A549 (cell line): Measurements from ENCODE around the gene NLN. TPM values are rescaled to one million over a fixed set of nuclear protein-coding genes. Genes with fewer than 3 reads are reported as not detected.

Experiments
- ATAC-seq, 2 experiments: fragments of 200-7000 bp in 1 of 2; fragments of >200 bp in 1 of 2; cut with Nextera tagmentation in 1 of 2; cut with Tn5 transposase in 1 of 2; 3 replicates each; pipeline versions ENCODE4 v1.8.0 to v1.9.1; 2018 to 2020; ENCODE audit warnings: mild to moderate bottlenecking in 1 of 2, moderate library complexity in 1 of 2
- CTCF ChIA-PET: fragments of 300-600 bp; sonication (Branson Sonifier 250); formaldehyde crosslinking; extraction: SDS; loops from one replicate; lab custom pipeline; 2021; ENCODE audit warnings: antibody characterized with exemption, inconsistent platforms; lab: Yijun Ruan, JAX
- POLR2A ChIA-PET: fragments of 350-600 bp; formaldehyde crosslinking; extraction: SDS; loops from one replicate; lab custom pipeline; 2021; ENCODE audit warnings: antibody characterized with exemption, inconsistent platforms; lab: Yijun Ruan, JAX
- DNase-seq, 2 experiments: peaks; one replicate each; pipeline versions ENCODE4 v3.0.0 to v3.0.0-alpha.2; 2011 to 2016; ENCODE audit warnings: low read depth in 1 of 2, low spot score in 1 of 2
- FAIRE-seq: peaks from 2 replicates; lab custom pipeline; 2011; peaks lifted over from hg19 to GRCh38; lab: Jason Lieb, UNC
- H3K27ac ChIP-seq, 2 experiments: fragments of >200 bp; sonication (Bioruptor Twin); formaldehyde crosslinking; 3 replicates each; pipeline ENCODE4 v1.5.1; 2016 to 2017
- H3K4me1 ChIP-seq: fragments of >200 bp; sonication (Bioruptor Twin); formaldehyde crosslinking; 3 replicates; pipeline ENCODE4 v1.6.1; 2016
- H3K4me2 ChIP-seq: fragments of >200 bp; sonication (Bioruptor Twin); formaldehyde crosslinking; 3 replicates; pipeline ENCODE4 v1.6.1; 2016
- H3K4me3 ChIP-seq: fragments of >200 bp; sonication (Bioruptor Twin); formaldehyde crosslinking; 3 replicates; pipeline ENCODE4 v1.5.1; 2016
- H3K9me3 ChIP-seq: fragments of >200 bp; sonication (Bioruptor Twin); formaldehyde crosslinking; 3 replicates; pipeline ENCODE4 v1.6.1; 2016
- BCL3 ChIP-seq: fragments of >200 bp; sonication (Bioruptor Twin); formaldehyde crosslinking; IDR thresholded peaks from 3 replicates; pipeline ENCODE4 v1.6.1; 2016
- BHLHE40 ChIP-seq: IDR thresholded peaks from 2 replicates; pipeline ENCODE4 v1.6.1; 2012; ENCODE audit warnings: low read depth, low read length, inconsistent platforms
- CBX2 ChIP-seq: fragments of 200-600 bp; sonication (generic); IDR thresholded peaks from 2 replicates; pipeline ENCODE4 v1.6.1; 2016; ENCODE audit warnings: low read depth, mild to moderate bottlenecking, borderline replicate concordance
- CEBPB ChIP-seq, 2 experiments: fragments of >200 bp in 1 of 2; sonication (Bioruptor Twin) in 1 of 2; formaldehyde crosslinking in 1 of 2; IDR thresholded peaks; 2 replicates each; pipeline ENCODE4 v1.6.1; 2012 to 2016
- EHF ChIP-seq: fragments of 250-450 bp; sonication (Bioruptor Pico); IDR thresholded peaks from 2 replicates; pipeline ENCODE4 v1.5.0; 2020; ENCODE audit warnings: mild to moderate bottlenecking
- EP300 ChIP-seq, 2 experiments: fragments of >200 bp; sonication (Bioruptor Twin); formaldehyde crosslinking; IDR thresholded peaks; 2 replicates in 1 of 2; 3 replicates in 1 of 2; pipeline ENCODE4 v1.6.1; 2016 to 2017
- FOSL2 ChIP-seq, 2 experiments: fragments of 450-650 bp in 1 of 2; fragments of >200 bp in 1 of 2; sonication (Bioruptor Twin) in 1 of 2; formaldehyde crosslinking; IDR thresholded peaks; 2 replicates each; pipeline versions ENCODE4 v1.5.0 to v1.6.1; 2016 to 2020; ENCODE audit warnings: mild to moderate bottlenecking in 1 of 2, moderate library complexity in 1 of 2
- HDAC2 ChIP-seq: fragments of 200-600 bp; sonication (generic); IDR thresholded peaks from 2 replicates; pipeline ENCODE4 v1.6.1; 2016
- HOXA7 ChIP-seq: fragments of 250-450 bp; sonication (Bioruptor Pico); IDR thresholded peaks from 2 replicates; pipeline ENCODE4 v1.5.0; 2020; ENCODE audit warnings: mild to moderate bottlenecking, moderate library complexity
- HOXB5 ChIP-seq: fragments of 250-450 bp; sonication (Bioruptor Pico); IDR thresholded peaks from 2 replicates; pipeline ENCODE4 v1.5.0; 2020; ENCODE audit warnings: mild to moderate bottlenecking, moderate library complexity
- KDM5A ChIP-seq: fragments of 200-600 bp; sonication (generic); IDR thresholded peaks from 2 replicates; pipeline ENCODE4 v1.6.1; 2016; ENCODE audit warnings: antibody characterized with exemption, mild to moderate bottlenecking
- MAFK ChIP-seq: fragments of 450-650 bp; IDR thresholded peaks from 2 replicates; pipeline ENCODE4 v1.6.1; 2014; ENCODE audit not compliant: partially characterized antibody
- MYC ChIP-seq: IDR thresholded peaks from 2 replicates; pipeline ENCODE4 v1.6.1; 2012; ENCODE audit warnings: mild to moderate bottlenecking, inconsistent platforms, low read length, improper control_type of control experiment, borderline replicate concordance
- NPAS2 ChIP-seq: fragments of 250-450 bp; sonication (Bioruptor Pico); IDR thresholded peaks from 2 replicates; pipeline ENCODE4 v1.8.0; 2022; ENCODE audit warnings: mild to moderate bottlenecking, moderate library complexity, borderline replicate concordance
- PBX3 ChIP-seq: IDR thresholded peaks from 2 replicates; pipeline ENCODE4 v1.6.1; 2012
- RAD21 ChIP-seq, 2 experiments: fragments of >200 bp in 1 of 2; sonication (Bioruptor Twin) in 1 of 2; formaldehyde crosslinking in 1 of 2; IDR thresholded peaks in 1 of 2; conservative IDR thresholded peaks in 1 of 2; 2 replicates in 1 of 2; 3 replicates in 1 of 2; pipeline ENCODE4 v1.6.1; 2012 to 2018; ENCODE audit warnings: inconsistent platforms in 1 of 2
- RARB ChIP-seq: fragments of 250-450 bp; sonication (Bioruptor Pico); IDR thresholded peaks from 2 replicates; pipeline ENCODE4 v1.8.0; 2021; ENCODE audit warnings: mild to moderate bottlenecking, moderate library complexity
- REST ChIP-seq: fragments of 200-600 bp; sonication (generic); IDR thresholded peaks from 2 replicates; pipeline ENCODE4 v1.6.1; 2016; ENCODE audit warnings: antibody characterized with exemption, mild to moderate bottlenecking, moderate library complexity
- RNF2 ChIP-seq: fragments of 200-600 bp; sonication (generic); IDR thresholded peaks from 2 replicates; pipeline ENCODE4 v1.6.1; 2016; ENCODE audit warnings: low read depth, mild to moderate bottlenecking, antibody characterized with exemption, moderate library complexity, borderline replicate concordance
- SREBF2 ChIP-seq: fragments of 450-650 bp; IDR thresholded peaks from 2 replicates; pipeline ENCODE4 v1.6.1; 2014; ENCODE audit warnings: mild to moderate bottlenecking, moderate library complexity
- USF2 ChIP-seq: fragments of 450-650 bp; IDR thresholded peaks from 2 replicates; pipeline ENCODE4 v1.6.1; 2014; ENCODE audit warnings: antibody characterized with exemption
- ZC3H11A ChIP-seq: fragments of 450-650 bp; IDR thresholded peaks from 2 replicates; pipeline ENCODE4 v1.6.1; 2014; ENCODE audit warnings: antibody characterized with exemption, mild to moderate bottlenecking
- ZFP36 ChIP-seq: fragments of 450-650 bp; IDR thresholded peaks from 2 replicates; pipeline ENCODE4 v1.6.1; 2014; ENCODE audit warnings: borderline replicate concordance; ENCODE audit not compliant: partially characterized antibody
- ZNF302 ChIP-seq: fragments of 250-450 bp; sonication (Bioruptor Pico); IDR thresholded peaks from 2 replicates; pipeline ENCODE4 v1.9.0; 2021; ENCODE audit warnings: inconsistent platforms, mild to moderate bottlenecking, moderate library complexity
- ZSCAN20 ChIP-seq: fragments of 250-450 bp; sonication (Bioruptor Pico); IDR thresholded peaks from 2 replicates; pipeline ENCODE4 v1.8.0; 2022; ENCODE audit warnings: mild to moderate bottlenecking, moderate library complexity
- WGBS: methylation state at CpG from one replicate; pipeline ENCODE4 v1.1.6; 2017; ENCODE audit errors: missing lambda C conversion rate; 5-methylcytosine and 5-hydroxymethylcytosine counted together
- polyA plus RNA-seq, 4 experiments: library from polyadenylated mRNA; depleted of rRNA in 3 of 4; stranded (reverse); fragments of >200 nt; fragmentation: RNase III in 1 of 4; extraction: RNeasy Plus Mini Kit Qiagen cat#74134 plus additional on column Dnase treatment in 1 of 4; gene quantifications; 2 replicates in 3 of 4; 3 replicates in 1 of 4; pipeline ENCODE4 v1.2.3, GENCODE V29; 2011 to 2017
- TF ChIP-seq, protein P1 (sequence below): IDR thresholded peaks from 2 replicates; pipeline ENCODE4 v1.6.1; 2012; ENCODE audit warnings: low read depth, borderline replicate concordance

Gene NLN
- polyA plus RNA-seq, 2 of the 4 experiments (the other 2 are of a cell fraction), result 69.3 to 88.9 TPM

DNA sequence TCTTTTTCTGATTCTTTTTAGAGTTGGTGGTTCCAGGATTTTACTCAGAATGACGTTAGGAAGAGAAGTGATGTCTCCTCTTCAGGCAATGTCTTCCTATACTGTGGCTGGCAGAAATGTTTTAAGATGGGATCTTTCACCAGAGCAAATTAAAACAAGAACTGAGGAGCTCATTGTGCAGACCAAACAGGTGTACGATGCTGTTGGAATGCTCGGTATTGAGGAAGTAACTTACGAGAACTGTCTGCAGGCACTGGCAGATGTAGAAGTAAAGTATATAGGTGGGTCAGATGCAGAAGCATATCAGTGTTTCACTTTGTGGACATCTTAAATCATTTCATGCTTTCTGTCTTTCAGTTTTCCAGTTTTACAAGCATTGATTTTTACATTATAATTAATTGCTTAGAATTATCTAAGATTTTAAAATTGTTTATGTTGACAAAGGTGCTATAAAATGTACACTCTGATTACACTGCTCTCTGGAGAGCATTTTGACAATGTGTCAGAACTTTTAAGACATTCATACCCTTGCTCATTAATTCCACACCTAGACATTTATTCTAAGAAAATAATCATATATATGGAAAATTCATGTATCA, 36.6 kb downstream of the NLN start (continued):
- TF ChIP-seq HDAC2 (no peak), NPAS2 (CRISPR knock-in tag) (no peak), ZC3H11A (no peak), MYC (no peak), CEBPB (IDR thresholded peaks at IDR 0.05) (no peak), FOSL2 (IDR thresholded peaks at IDR 0.05) (no peak), FOSL2 (CRISPR knock-in tag; IDR thresholded peaks at IDR 0.05) (no peak)

- H3K4me1 ChIP-seq, result peaks cover 4% of the 10 kb centered on the region; the same call in 1 of the 3 replicates
- FAIRE-seq, result no peak
- CTCF ChIA-PET, result interaction anchor here (0.6 to 1.3 kb wide), 6 partner anchors 16 to 206 kb away, joined by 3 read pairs; no protein-coding TSS in a partner anchor
- no peak overlapping the region for H3K27ac ChIP-seq
- no peaks in the 10 kb centered on the region for H3K9me3 ChIP-seq
- H3K4me2 ChIP-seq, result no peak overlapping the region
- WGBS, result 69% methylated on average over 2 of the region's 2 CpGs
- DNase-seq, result peak in 1 of 2 experiments; percentile 11
- ATAC-seq, result no peak
- POLR2A ChIA-PET, result no interaction called here
- no peak overlapping the region for H3K4me3 ChIP-seq
- peak; percentile 19 to 34; a peak in 2 of 5 replicates for TF ChIP-seq RAD21 (conservative IDR thresholded peaks at IDR 0.05 in 1 of 2, IDR thresholded peaks at IDR 0.05 in 1 of 2)
- TF ChIP-seq PBX3, result no peak
- no peak for TF ChIP-seq BHLHE40
- TF ChIP-seq, all 56 proteins: peak for 1
These were observed 38.7 kb downstream of the NLN start for GRCh38 chr5:65760504-65761275.

DNA sequence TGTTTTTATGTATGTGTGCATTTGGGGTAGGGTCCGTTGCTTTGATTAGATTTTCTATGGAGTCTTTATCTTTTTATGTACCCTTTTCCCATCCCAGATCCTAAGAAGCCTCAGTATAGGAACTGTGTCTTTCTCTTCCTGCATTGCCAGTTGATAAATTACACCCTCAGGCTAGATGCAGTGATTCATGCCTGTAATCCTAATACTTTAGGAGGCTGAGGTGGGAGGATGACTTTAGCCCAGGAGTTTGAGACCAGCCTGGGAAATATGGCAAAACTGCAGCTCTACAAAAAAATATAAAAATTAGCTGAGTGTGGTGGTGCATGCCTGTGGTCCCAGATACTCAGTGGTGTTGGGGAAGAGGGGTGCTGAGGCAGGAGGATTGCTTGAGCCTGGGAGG, 40.2 kb downstream of the NLN start:
- no peak for ATAC-seq
- Histone ChIP-seq H3K4me1 (peaks cover 4% of the 10 kb centered on the region; the same call in 1 of the 3 replicates), H3K4me3 (no peak overlapping the region), H3K4me2 (no peak overlapping the region), H3K27ac (no peak overlapping the region), H3K9me3 (no peaks in the 10 kb centered on the region)
- no peak for DNase-seq
- FAIRE-seq, result no peak
- WGBS, result 79% methylated on average over 1 of the region's 1 CpG
- ChIA-PET POLR2A (no interaction called here), CTCF (interaction anchor here (1.2 kb wide), 1 partner anchor 40 kb away, joined by 3 read pairs; no protein-coding TSS in a partner anchor)
- TF ChIP-seq RARB (CRISPR knock-in tag), result no peak
- TF ChIP-seq EHF (CRISPR knock-in tag), result no peak
- no peak for TF ChIP-seq ZFP36
- no peak for TF ChIP-seq CBX2
- no peak for TF ChIP-seq ZNF302 (CRISPR knock-in tag)
- TF ChIP-seq SREBF2, result no peak
- no peak for TF ChIP-seq RNF2
- no peak for TF ChIP-seq MAFK
- TF ChIP-seq MYC, result no peak
- TF ChIP-seq, protein P1, sequence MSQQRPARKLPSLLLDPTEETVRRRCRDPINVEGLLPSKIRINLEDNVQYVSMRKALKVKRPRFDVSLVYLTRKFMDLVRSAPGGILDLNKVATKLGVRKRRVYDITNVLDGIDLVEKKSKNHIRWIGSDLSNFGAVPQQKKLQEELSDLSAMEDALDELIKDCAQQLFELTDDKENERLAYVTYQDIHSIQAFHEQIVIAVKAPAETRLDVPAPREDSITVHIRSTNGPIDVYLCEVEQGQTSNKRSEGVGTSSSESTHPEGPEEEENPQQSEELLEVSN, result no peak
- no peak for TF ChIP-seq EP300 (IDR thresholded peaks at IDR 0.05)
- no peak for TF ChIP-seq HOXB5 (CRISPR knock-in tag)
- no peak for TF ChIP-seq USF2
- TF ChIP-seq ZSCAN20 (CRISPR knock-in tag), result no peak
- TF ChIP-seq FOSL2 (IDR thresholded peaks at IDR 0.05), result no peak
- TF ChIP-seq FOSL2 (CRISPR knock-in tag; IDR thresholded peaks at IDR 0.05), result no peak
- no peak for TF ChIP-seq RAD21 (conservative IDR thresholded peaks at IDR 0.05 in 1 of 2, IDR thresholded peaks at IDR 0.05 in 1 of 2)
- no peak for TF ChIP-seq BCL3
- TF ChIP-seq REST, result no peak
- TF ChIP-seq KDM5A, result no peak
- TF ChIP-seq HOXA7 (CRISPR knock-in tag), result no peak
